Left colon (tissue), 2 donors: Measurements from ENCODE around the gene ZFYVE19. TPM values are rescaled to one million over a fixed set of nuclear protein-coding genes. Genes with fewer than 3 reads are reported as not detected.

Experiments used
- ATAC-seq: fragments of 200-7000 bp; cut with Tn5 transposase; one replicate; pipeline ENCODE4 v1.9.1; 2020; ENCODE audit warnings: mild to moderate bottlenecking, moderate library complexity
- DNase-seq, 2 donors: peaks; one replicate each; pipeline ENCODE4 v3.0.0-alpha.2; 2020
- intact Hi-C, 2 donors: fragments of 100-400 bp; cut with DNase I in 1 of 2; cut with micrococcal nuclease in 1 of 2; formaldehyde crosslinking; loops; one replicate each; pipeline versions ENCODE4 v1.11.2 to v1.14.0; 2022; cut with DNase I, micrococcal nuclease
- total RNA-seq, 2 donors: library from RNA; stranded (reverse); fragmentation: NEBNext Ultra II Directional; extraction: Animal tissue kit (Norgen Biotek cat#: 25700); gene quantifications; one replicate each; pipeline ENCODE4 v1.2.1, GENCODE V29; 2021
- donor health status: DM: no; HTN: no; CAD: no.
- donor health status: DM: yes; HTN: yes; CAD: no.

ZFYVE19 gene
- total RNA-seq, 2 donors from 2014 or later, result 25.3 to 26.8 TPM

GRCh38 chr15:40838756-40839155 lies 31.9 kb downstream of the ZFYVE19 start:
- ATAC-seq (no peak), DNase-seq (no peak)
- intact Hi-C loops, result no loop called here

- no peak for ATAC-seq
Observed at GRCh38 chr15:40841741-40842140, 34.9 kb downstream of the ZFYVE19 start.

GRCh38 chr15:40843261-40843884 lies 36.5 kb downstream of the ZFYVE19 start:
- intact Hi-C loops, result no loop called here
- no peak for ATAC-seq
- DNase-seq, result no peak

More at GRCh38 chr15:40841741-40842140, 34.9 kb downstream of the ZFYVE19 start:
- no peak for DNase-seq
- intact Hi-C loops, result no loop called here

GRCh38 chr15:40843885-40844695 lies 37.2 kb downstream of the ZFYVE19 start, which contains the start of gene SPINT1:
TSS of gene SPINT1 (plus strand) at chr15:40844048. CDS start at chr15:40844555, 507 bp downstream.
- DNase-seq, result peak; percentile 83 to 85
- peak; percentile 58 for ATAC-seq
- intact Hi-C loops, result no loop called here

DNA sequence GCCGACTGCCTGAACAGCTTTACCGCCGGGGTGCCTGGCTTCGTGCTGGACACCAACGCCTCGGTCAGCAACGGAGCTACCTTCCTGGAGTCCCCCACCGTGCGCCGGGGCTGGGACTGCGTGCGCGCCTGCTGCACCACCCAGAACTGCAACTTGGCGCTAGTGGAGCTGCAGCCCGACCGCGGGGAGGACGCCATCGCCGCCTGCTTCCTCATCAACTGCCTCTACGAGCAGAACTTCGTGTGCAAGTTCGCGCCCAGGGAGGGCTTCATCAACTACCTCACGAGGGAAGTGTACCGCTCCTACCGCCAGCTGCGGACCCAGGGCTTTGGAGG lies 37.8 kb downstream of the ZFYVE19 start:
- intact Hi-C loops, result no loop called here
- DNase-seq (peak; percentile 39 to 60), ATAC-seq (peak; percentile 12)

DNA sequence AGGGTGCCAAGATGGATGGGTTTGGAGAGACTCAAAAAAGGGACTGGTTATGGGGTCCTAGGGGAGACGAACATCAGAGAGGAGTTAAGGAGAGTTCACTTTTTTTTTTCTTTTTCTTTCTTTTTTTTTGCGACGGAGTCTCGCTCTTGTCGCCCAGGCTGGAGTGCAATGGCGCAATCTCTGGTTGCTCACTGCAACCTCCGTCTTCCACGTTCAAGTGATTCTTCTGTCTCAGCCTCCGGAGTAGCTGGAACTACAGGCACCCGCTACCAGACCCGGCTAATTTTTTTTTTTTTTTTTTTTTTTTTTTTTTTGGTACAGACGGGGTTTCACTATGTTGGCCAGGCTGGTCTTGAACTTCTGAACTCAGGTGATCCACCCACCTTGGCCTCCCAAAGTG lies 38.1 kb downstream of the ZFYVE19 start:
- ATAC-seq, result no peak
- no peak for DNase-seq
- intact Hi-C loops, result no loop called here

GRCh38 chr15:40845511-40846284 lies 38.8 kb downstream of the ZFYVE19 start:
- peak; percentile 77 to 93 for DNase-seq
- intact Hi-C loops, result no loop called here
- peak; percentile 61 for ATAC-seq

- ATAC-seq (peak; percentile 41), DNase-seq (peak in 1 of 2 donors; percentile 44)
- intact Hi-C loops, result no loop called here
Observed at GRCh38 chr15:40846841-40847222, 39.9 kb downstream of the ZFYVE19 start.

DNA sequence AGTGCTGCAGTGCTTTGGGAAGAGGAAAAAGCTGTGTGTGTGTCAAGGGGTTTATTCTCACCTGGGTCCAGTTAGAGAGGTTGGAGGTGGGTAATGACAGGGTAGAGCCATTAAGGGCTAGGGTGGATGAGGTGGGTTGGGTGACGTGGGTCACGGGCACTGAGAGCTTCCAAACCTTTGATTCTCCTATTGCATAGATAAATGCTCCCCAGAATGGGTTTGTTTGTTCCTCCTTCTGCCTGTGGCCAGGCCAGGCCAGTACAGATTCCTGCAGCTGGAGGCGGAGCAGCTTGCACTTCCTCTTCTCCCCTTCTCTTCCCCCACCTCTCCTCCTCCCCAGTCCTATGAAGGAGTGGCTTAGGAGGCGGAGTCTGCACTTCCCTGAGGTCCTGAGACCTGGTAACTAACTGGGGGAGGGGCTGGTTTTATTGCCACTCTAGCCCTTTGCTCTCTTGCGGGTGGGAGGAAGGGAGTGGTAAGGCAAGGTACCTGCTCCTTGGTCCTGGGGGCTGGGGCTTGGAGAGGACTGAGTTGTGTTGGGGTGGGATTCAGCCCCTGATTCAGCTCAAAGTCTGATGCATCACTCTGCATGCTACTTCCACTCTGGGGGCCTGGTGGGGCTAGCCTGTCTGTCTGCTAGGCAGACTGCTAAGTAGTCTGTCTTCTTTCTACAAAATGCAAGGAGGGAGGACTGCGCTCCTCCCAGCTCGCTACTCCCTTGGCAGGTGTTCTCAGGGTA lies 40.5 kb downstream of the ZFYVE19 start:
- ATAC-seq (peak; percentile 62), DNase-seq (peak; percentile 87 to 96)
- intact Hi-C loops, result no loop called here

DNA sequence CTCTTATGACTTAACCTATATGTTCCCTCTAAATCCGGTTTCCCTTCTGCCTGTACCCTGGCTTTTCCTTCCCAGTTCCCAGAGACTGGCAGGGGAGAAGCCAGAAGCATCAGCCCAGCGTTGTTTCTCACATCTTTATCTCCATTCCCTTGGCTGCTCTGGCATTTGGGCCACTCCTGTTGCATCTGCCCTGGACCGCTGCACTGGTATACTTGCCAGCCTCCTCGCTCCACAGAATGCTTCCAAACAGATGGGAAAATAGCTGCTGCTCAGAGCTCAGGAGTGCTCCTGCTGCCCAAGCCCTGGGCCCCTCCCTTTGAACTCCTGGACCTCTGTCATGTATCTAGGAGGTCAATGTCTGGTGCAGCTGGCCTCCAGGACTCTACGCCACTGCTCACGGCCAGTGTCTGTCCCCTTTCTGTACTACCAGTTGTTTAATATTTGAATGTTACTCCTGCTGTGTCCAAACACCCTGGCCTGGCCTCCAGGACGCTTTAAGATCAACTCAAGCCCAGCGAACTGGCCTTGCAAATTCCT lies 43.8 kb downstream of the ZFYVE19 start:
- ATAC-seq (no peak), DNase-seq (peak in 1 of 2 donors; percentile 49)
- intact Hi-C loops, result no loop called here

DNA sequence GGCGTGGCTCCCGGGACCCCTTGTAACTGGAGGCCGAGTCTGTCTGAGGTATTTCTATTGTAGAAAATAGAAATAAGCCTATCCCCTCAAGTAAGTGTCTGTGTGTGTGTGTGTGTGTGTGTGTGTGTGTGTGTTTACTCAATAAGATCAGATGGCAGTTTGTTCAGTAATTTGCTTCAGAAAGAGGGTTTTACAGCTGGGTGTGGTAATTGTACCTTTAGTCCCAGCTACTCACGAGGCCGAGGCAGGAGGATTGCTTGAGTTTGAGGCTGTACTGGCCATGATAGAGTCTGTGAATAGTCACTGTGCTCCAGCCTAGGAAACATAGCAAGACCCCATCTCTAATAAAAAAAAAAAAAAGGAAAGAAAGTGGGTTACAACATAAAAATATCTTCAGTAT lies 45.6 kb downstream of the ZFYVE19 start:
- DNase-seq, result peak; percentile 70 to 74
- intact Hi-C loops, result no loop called here
- ATAC-seq, result peak; percentile 68

GRCh38 chr15:40853241-40853890 lies 46.5 kb downstream of the ZFYVE19 start:
- no peak for ATAC-seq
- intact Hi-C loops, result no loop called here
- peak in 1 of 2 donors; percentile 26 for DNase-seq

GRCh38 chr15:40854161-40854560 lies 47.3 kb downstream of the ZFYVE19 start:
- intact Hi-C loops, result no loop called here
- ATAC-seq (no peak), DNase-seq (peak in 1 of 2 donors; percentile 25)

GRCh38 chr15:40855706-40856234 lies 48.9 kb downstream of the ZFYVE19 start:
- intact Hi-C loops, result loop anchor here in 1 of 2 donors (5.0 kb wide), 1 partner anchor 37 kb away; the partner anchor contains the start of gene VPS18
- peak in 1 of 2 donors; percentile 28 for DNase-seq
- no peak for ATAC-seq

DNA sequence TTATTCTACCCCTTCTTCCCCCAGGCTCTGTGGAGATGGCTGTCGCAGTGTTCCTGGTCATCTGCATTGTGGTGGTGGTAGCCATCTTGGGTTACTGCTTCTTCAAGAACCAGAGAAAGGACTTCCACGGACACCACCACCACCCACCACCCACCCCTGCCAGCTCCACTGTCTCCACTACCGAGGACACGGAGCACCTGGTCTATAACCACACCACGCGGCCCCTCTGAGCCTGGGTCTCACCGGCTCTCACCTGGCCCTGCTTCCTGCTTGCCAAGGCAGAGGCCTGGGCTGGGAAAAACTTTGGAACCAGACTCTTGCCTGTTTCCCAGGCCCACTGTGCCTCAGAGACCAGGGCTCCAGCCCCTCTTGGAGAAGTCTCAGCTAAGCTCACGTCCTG lies 49.9 kb downstream of the ZFYVE19 start:
- intact Hi-C loops, result loop anchor here in 1 of 2 donors (5.0 kb wide), 1 partner anchor 36 kb away; the partner anchor contains the start of gene VPS18
- peak in 1 of 2 donors; percentile 25 for DNase-seq
- ATAC-seq, result no peak

GRCh38 chr15:40857601-40858341 lies 50.9 kb downstream of the ZFYVE19 start:
- intact Hi-C loops, result loop anchor here in 1 of 2 donors (5.0 kb wide), 1 partner anchor 35 kb away; the partner anchor contains the start of gene VPS18
- DNase-seq, result peak; percentile 78 to 86
- ATAC-seq, result peak; percentile 63

DNA sequence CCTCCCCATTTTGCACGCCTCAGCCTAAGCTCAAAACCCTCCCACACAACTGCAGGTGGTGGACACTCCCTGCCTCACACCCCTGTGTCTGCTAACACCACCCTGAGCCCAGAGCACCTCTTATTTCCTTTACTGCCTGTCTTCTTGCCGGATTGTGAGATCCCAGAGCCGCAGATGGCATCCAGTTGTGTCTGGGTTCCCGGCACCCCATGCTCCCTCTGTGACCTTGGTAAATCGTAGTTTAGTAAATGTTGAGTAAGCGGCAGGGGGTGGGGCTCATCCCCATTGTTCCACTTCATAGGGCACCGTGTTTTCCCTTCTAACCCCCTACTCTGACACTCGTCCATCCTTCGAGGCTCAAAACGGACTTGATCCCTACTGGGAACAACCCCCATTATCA lies 51.8 kb downstream of the ZFYVE19 start:
- ATAC-seq (no peak), DNase-seq (no peak)
- intact Hi-C loops, result loop anchor here in 1 of 2 donors (5.0 kb wide), 1 partner anchor 34 kb away; the partner anchor contains the start of gene VPS18
